Mesenchymal stem cell (in vitro differentiated cells and primary cell): ENCODE data around the gene EMC9. TPM values are rescaled to one million over a fixed set of nuclear protein-coding genes. Genes with fewer than 3 reads are reported as not detected.
A peak's percentile ranks its signal among the peaks of the same experiment; 100 is the strongest.

Experiments used
- DNase-seq: peaks from one replicate; pipeline ENCODE4 v3.0.0-alpha.2; 2013
- H2AFZ ChIP-seq: one replicate; pipeline ENCODE4 v1.6.1; 2013; ENCODE audit warnings: low read depth, mild to moderate bottlenecking, control low read depth, inconsistent platforms, low read length, moderate library complexity
- H2AK5ac ChIP-seq: 2 replicates; pipeline ENCODE4 v1.6.1; 2013; ENCODE audit warnings: low read length, moderate library complexity, mild to moderate bottlenecking, inconsistent platforms; ENCODE audit not compliant: severe bottlenecking
- H2BK120ac ChIP-seq: one replicate; pipeline ENCODE4 v1.6.1; 2013; ENCODE audit warnings: low read depth, mild to moderate bottlenecking, inconsistent platforms, low read length, moderate library complexity
- H2BK12ac ChIP-seq, 2 experiments: one replicate each; pipeline ENCODE4 v1.6.1; 2013; ENCODE audit warnings: inconsistent platforms in 2 of 2, low read length in 2 of 2, mild to moderate bottlenecking in 2 of 2, moderate library complexity in 2 of 2, control low read depth in 1 of 2
- H2BK15ac ChIP-seq: one replicate; pipeline ENCODE4 v1.6.1; 2013; ENCODE audit warnings: mild to moderate bottlenecking, low read depth, inconsistent platforms; ENCODE audit not compliant: poor library complexity, severe bottlenecking
- H2BK5ac ChIP-seq: 2 replicates; pipeline ENCODE4 v1.6.1; 2013; ENCODE audit warnings: low read depth, mild to moderate bottlenecking, low read length, control low read depth, inconsistent platforms; ENCODE audit not compliant: poor library complexity, severe bottlenecking
- H3K14ac ChIP-seq, 2 experiments: one replicate each; pipeline ENCODE4 v1.6.1; 2013; ENCODE audit warnings: inconsistent platforms in 2 of 2, low read length in 2 of 2, control low read depth in 1 of 2, mild to moderate bottlenecking in 1 of 2, moderate library complexity in 1 of 2
- H3K18ac ChIP-seq, 2 experiments: one replicate each; pipeline ENCODE4 v1.6.1; 2013; ENCODE audit warnings: inconsistent platforms in 2 of 2, low read length in 2 of 2, control low read depth in 1 of 2, low read depth in 1 of 2, mild to moderate bottlenecking in 1 of 2
- H3K23ac ChIP-seq, 2 experiments: one replicate each; pipeline ENCODE4 v1.6.1; 2013; ENCODE audit warnings: inconsistent platforms in 2 of 2, low read length in 2 of 2, mild to moderate bottlenecking in 2 of 2, moderate library complexity in 2 of 2, control low read depth in 1 of 2
- H3K27ac ChIP-seq: 2 replicates; pipeline ENCODE4 v1.5.1; 2013; ENCODE audit warnings: mild to moderate bottlenecking, moderate library complexity, low read length, control low read depth, inconsistent platforms; ENCODE audit not compliant: poor library complexity, severe bottlenecking
- H3K27me3 ChIP-seq, 2 experiments: 2 replicates each; pipeline versions ENCODE4 v1.6.1 to v1.7.0; 2013; ENCODE audit warnings: low read length in 2 of 2, mild to moderate bottlenecking in 2 of 2, moderate library complexity in 2 of 2, control low read depth in 1 of 2, inconsistent platforms in 1 of 2; ENCODE audit not compliant: control insufficient read depth in 1 of 2, insufficient read depth in 1 of 2
- H3K36me3 ChIP-seq, 2 experiments: 2 replicates each; pipeline versions ENCODE4 v1.6.1 to v1.7.0; 2013; ENCODE audit warnings: low read length in 2 of 2, control low read depth in 1 of 2, inconsistent platforms in 1 of 2, low read depth in 1 of 2, mild to moderate bottlenecking in 1 of 2; ENCODE audit not compliant: insufficient read depth in 2 of 2, control insufficient read depth in 1 of 2
- H3K4ac ChIP-seq, 2 experiments: one replicate each; pipeline ENCODE4 v1.6.1; 2013; ENCODE audit warnings: inconsistent platforms in 2 of 2, low read length in 2 of 2, mild to moderate bottlenecking in 2 of 2, moderate library complexity in 2 of 2, control low read depth in 1 of 2, low read depth in 1 of 2
- H3K4me1 ChIP-seq: 2 replicates; pipeline ENCODE4 v1.6.1; 2013; ENCODE audit warnings: low read depth, low read length, control low read depth; ENCODE audit not compliant: control insufficient read depth, insufficient read depth
- H3K4me2 ChIP-seq: 2 replicates; pipeline ENCODE4 v1.6.1; 2013; ENCODE audit warnings: low read length, mild to moderate bottlenecking, inconsistent platforms; ENCODE audit not compliant: poor library complexity, severe bottlenecking
- H3K4me3 ChIP-seq, 2 experiments: 2 replicates each; pipeline versions ENCODE4 v1.5.1 to v1.7.0; 2013; ENCODE audit warnings: low read length in 2 of 2, mild to moderate bottlenecking in 2 of 2, control low read depth in 1 of 2, low read depth in 1 of 2; ENCODE audit not compliant: insufficient read depth in 1 of 2
- H3K79me1 ChIP-seq: replicated peaks from 2 replicates; pipeline ENCODE4 v1.6.1; 2013; ENCODE audit warnings: mild to moderate bottlenecking, control low read depth, low read length, inconsistent platforms; ENCODE audit not compliant: poor library complexity, severe bottlenecking
- H3K9ac ChIP-seq: 2 replicates; pipeline ENCODE4 v1.7.0; 2013; ENCODE audit warnings: mild to moderate bottlenecking, low read length, moderate library complexity
- H3K9me3 ChIP-seq: 2 replicates; pipeline ENCODE4 v1.7.0; 2013; ENCODE audit warnings: mild to moderate bottlenecking, low read length; ENCODE audit not compliant: control insufficient read depth
- H4K8ac ChIP-seq: one replicate; pipeline ENCODE4 v1.6.1; 2013; ENCODE audit warnings: inconsistent platforms, mild to moderate bottlenecking, low read length, moderate library complexity
- H4K91ac ChIP-seq: one replicate; pipeline ENCODE4 v1.6.1; 2013; ENCODE audit warnings: mild to moderate bottlenecking, low read length, inconsistent platforms
- WGBS: methylation state at CpG from one replicate; pipeline ENCODE4 v1.1.7; 2013; ENCODE audit warnings: mixed read lengths; 5-methylcytosine and 5-hydroxymethylcytosine counted together
- polyA plus RNA-seq, 2 experiments: library from polyadenylated mRNA; stranded (reverse); fragments of 200-250 nt; gene quantifications; one replicate each; pipeline ENCODE4 v1.2.3, GENCODE V29; 2013

Gene EMC9
- 10.9 TPM for polyA plus RNA-seq (2013, experiment 1 of 2)
- polyA plus RNA-seq (2013, experiment 2 of 2): 11.1 TPM

- DNase-seq: peak; percentile 99
- Histone ChIP-seq H2AFZ (peak within 1 kb of the TSS; percentile 76), H3K79me1 (peaks cover 40% of the 10 kb centered on the region), H3K4me3 (peak within 1 kb of the TSS; percentile 68 to 94), H2BK12ac (peak within 1 kb of the TSS; percentile 35 to 68), H3K4ac (peak within 1 kb of the TSS in 1 of 2 experiments; percentile 80), H3K4me2 (peak within 1 kb of the TSS; percentile 80), H3K23ac (no peak within 1 kb of the TSS), H3K36me3 (peaks cover 32 to 52% of the 10 kb centered on the region in 2 experiments), H4K8ac (peak within 1 kb of the TSS; percentile 92), H3K27me3 (no peaks in the 10 kb centered on the region), H2BK15ac (no peak within 1 kb of the TSS), H3K9ac (peak within 1 kb of the TSS; percentile 92), H4K91ac (peak within 1 kb of the TSS; percentile 40), H3K14ac (peak within 1 kb of the TSS in 1 of 2 experiments; percentile 98), H2BK5ac (peak within 1 kb of the TSS; percentile 57), H2BK120ac (no peak within 1 kb of the TSS), H3K9me3 (no peaks in the 10 kb centered on the region), H3K4me1 (peaks cover 23% of the 10 kb centered on the region), H3K27ac (peak within 1 kb of the TSS; percentile 95), H3K18ac (peak within 1 kb of the TSS; percentile 24 to 96), H2AK5ac (no peak within 1 kb of the TSS)
- WGBS: under 1% methylated on average over 64 of the region's 65 CpGs
These were observed at the start of gene EMC9 for GRCh38 chr14:24141097-24141880. Gene EMC9 (minus strand): TSS chr14:24141591. CDS start chr14:24141304, 287 bp downstream.

DNA sequence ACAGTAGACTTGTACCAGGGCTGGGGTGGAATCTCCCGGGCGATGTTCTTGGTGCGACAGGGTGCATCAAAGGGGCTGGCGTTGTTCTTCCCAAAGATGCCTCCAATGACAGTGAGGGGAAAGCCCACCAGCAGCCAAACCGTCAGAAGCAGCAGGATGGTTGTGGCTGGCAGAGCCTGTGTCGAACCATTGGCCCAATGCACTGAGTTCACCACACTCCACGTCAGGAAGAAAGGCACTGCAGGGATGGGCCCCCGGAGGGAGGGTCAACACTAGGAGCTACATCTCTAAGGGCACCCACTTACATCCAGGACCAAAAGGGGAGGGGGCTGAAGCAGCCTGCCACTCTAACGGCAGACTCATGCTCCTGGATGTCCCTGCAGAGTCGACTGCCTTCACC is 49.0 kb upstream of the EMC9 start:
- Histone ChIP-seq H3K4me3 (peak overlapping the region in 1 of 2 experiments; percentile 9), H2BK12ac (no peak overlapping the region), H2BK120ac (no peak overlapping the region), H3K4me1 (peaks cover 14% of the 10 kb centered on the region), H2AFZ (no peak overlapping the region), H3K9me3 (no peaks in the 10 kb centered on the region), H3K79me1 (peaks cover 40% of the 10 kb centered on the region), H3K27ac (no peak overlapping the region), H2AK5ac (no peak overlapping the region), H3K9ac (no peak overlapping the region), H3K23ac (no peak overlapping the region), H4K91ac (no peak overlapping the region), H2BK5ac (no peak overlapping the region), H3K27me3 (no peaks in the 10 kb centered on the region), H2BK15ac (no peak overlapping the region), H3K18ac (no peak overlapping the region), H3K4ac (no peak overlapping the region), H3K36me3 (peaks cover 45 to 58% of the 10 kb centered on the region in 2 experiments), H4K8ac (no peak overlapping the region), H3K14ac (no peak overlapping the region), H3K4me2 (no peak overlapping the region)
- 96% methylated on average over 8 of the region's 10 CpGs for WGBS
- DNase-seq: no peak

- no peak overlapping the region for H4K91ac ChIP-seq
- 95% methylated on average over 9 of the region's 9 CpGs for WGBS
These were observed 48.1 kb upstream of the EMC9 start for GRCh38 chr14:24189460-24189859.

GRCh38 chr14:24189059-24189375 is 47.6 kb upstream of the EMC9 start:
- Histone ChIP-seq H4K91ac (no peak overlapping the region), H3K27ac (peak overlapping the region; percentile 38), H2BK120ac (no peak overlapping the region), H2BK12ac (no peak overlapping the region), H3K4me1 (peaks cover 7% of the 10 kb centered on the region), H2AK5ac (no peak overlapping the region), H3K27me3 (no peaks in the 10 kb centered on the region), H3K4ac (peak overlapping the region in 1 of 2 experiments; percentile 41), H3K4me2 (peak overlapping the region; percentile 31), H4K8ac (no peak overlapping the region), H3K14ac (no peak overlapping the region), H3K23ac (no peak overlapping the region), H3K36me3 (peaks cover 59 to 70% of the 10 kb centered on the region in 2 experiments), H3K9me3 (no peaks in the 10 kb centered on the region), H2AFZ (no peak overlapping the region), H2BK15ac (no peak overlapping the region), H2BK5ac (no peak overlapping the region), H3K79me1 (peaks cover 42% of the 10 kb centered on the region), H3K18ac (no peak overlapping the region), H3K4me3 (peak overlapping the region in 1 of 2 experiments; percentile 92), H3K9ac (peak overlapping the region; percentile 94)
- WGBS: no CpG with 5 or more reads among the region's 3 CpGs
- no peak for DNase-seq

More at GRCh38 chr14:24189460-24189859, 48.1 kb upstream of the EMC9 start:
- no peak overlapping the region for H2BK5ac ChIP-seq
- H3K9ac ChIP-seq: peak overlapping the region; percentile 94
- H3K9me3 ChIP-seq: no peaks in the 10 kb centered on the region
- H4K8ac ChIP-seq: no peak overlapping the region
- no peak overlapping the region for H2AFZ ChIP-seq
- DNase-seq: no peak
- no peak overlapping the region for H2BK15ac ChIP-seq
- H2BK12ac ChIP-seq: no peak overlapping the region
- no peak overlapping the region for H3K27ac ChIP-seq
- no peak overlapping the region for H3K4me3 ChIP-seq
- H2AK5ac ChIP-seq: no peak overlapping the region
- H3K27me3 ChIP-seq: no peaks in the 10 kb centered on the region
- H2BK120ac ChIP-seq: no peak overlapping the region
- H3K4me2 ChIP-seq: no peak overlapping the region
- H3K4me1 ChIP-seq: peaks cover 8% of the 10 kb centered on the region
- H3K4ac ChIP-seq: no peak overlapping the region
- no peak overlapping the region for H3K18ac ChIP-seq
- H3K79me1 ChIP-seq: peaks cover 40% of the 10 kb centered on the region
- peaks cover 55 to 68% of the 10 kb centered on the region in 2 experiments for H3K36me3 ChIP-seq
- no peak overlapping the region for H3K14ac ChIP-seq
- H3K23ac ChIP-seq: no peak overlapping the region
